Parathyroid adenoma (tissue), 2 donors: ENCODE results near the gene VAPA.

ENCODE experiments used
- H2AFZ ChIP-seq: fragments of 300-600 bp; sonication (generic); one replicate; pipeline ENCODE4 v1.7.0; 2017; ENCODE audit warnings: antibody characterized with exemption, mild to moderate bottlenecking
- H3K27ac ChIP-seq: fragments of 300-600 bp; sonication (generic); one replicate; pipeline ENCODE4 v1.7.0; 2017
- H3K27me3 ChIP-seq: fragments of 300-600 bp; sonication (generic); one replicate; pipeline ENCODE4 v1.7.0; 2017; ENCODE audit warnings: low read length; ENCODE audit not compliant: control insufficient read depth, insufficient read depth
- H3K36me3 ChIP-seq: fragments of 300-600 bp; sonication (generic); one replicate; pipeline ENCODE4 v1.7.0; 2017; ENCODE audit warnings: low read length; ENCODE audit not compliant: control insufficient read depth, insufficient read depth
- H3K4me1 ChIP-seq: fragments of 300-600 bp; sonication (generic); one replicate; pipeline ENCODE4 v1.7.0; 2017; ENCODE audit warnings: control low read depth
- H3K4me2 ChIP-seq: fragments of 300-600 bp; sonication (generic); one replicate; pipeline ENCODE4 v1.7.0; 2017; ENCODE audit warnings: low read length
- H3K4me3 ChIP-seq: fragments of 300-600 bp; sonication (generic); one replicate; pipeline ENCODE4 v1.7.0; 2017; ENCODE audit warnings: low read depth, low read length
- H3K79me2 ChIP-seq: fragments of 300-600 bp; sonication (generic); one replicate; pipeline ENCODE4 v1.7.0; 2017; ENCODE audit warnings: control low read depth
- H3K9ac ChIP-seq: fragments of 300-600 bp; sonication (generic); one replicate; pipeline ENCODE4 v1.7.0; 2017; ENCODE audit warnings: mild to moderate bottlenecking
- H3K9me3 ChIP-seq: fragments of 300-600 bp; sonication (generic); one replicate; pipeline ENCODE4 v1.7.0; 2017; ENCODE audit warnings: low read length; ENCODE audit not compliant: control insufficient read depth
- CTCF ChIP-seq: fragments of 300-600 bp; sonication (generic); IDR thresholded peaks from one replicate; pipeline ENCODE4 v1.7.0; 2017; ENCODE audit warnings: antibody characterized with exemption, mild to moderate bottlenecking
- donor health status: primary hyperparathyroidism.

Gene VAPA

DNA sequence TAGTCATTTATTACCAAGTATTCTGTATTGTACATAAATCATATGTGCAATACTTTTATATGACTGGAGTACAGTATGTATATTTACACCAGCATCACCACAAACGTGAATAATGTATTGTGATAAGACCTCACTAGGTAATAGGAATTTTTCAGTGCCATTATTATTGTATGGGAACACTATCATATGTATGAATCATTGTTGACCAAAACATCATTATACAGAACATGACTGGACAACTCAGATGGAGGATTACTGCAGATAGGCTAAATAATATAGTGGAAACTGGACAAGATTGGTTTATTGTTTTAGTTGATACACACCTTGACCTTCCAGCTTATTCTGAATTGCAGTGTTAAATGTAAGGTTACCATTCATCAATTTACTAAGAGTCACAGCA, 33.4 kb downstream of the VAPA start:
- Histone ChIP-seq H3K9me3 (no peaks in the 10 kb centered on the region), H2AFZ (no peak overlapping the region), H3K36me3 (no peaks in the 10 kb centered on the region), H3K4me3 (no peak overlapping the region), H3K27ac (no peak overlapping the region), H3K4me2 (no peak overlapping the region), H3K4me1 (no peaks in the 10 kb centered on the region), H3K9ac (no peak overlapping the region), H3K79me2 (peaks cover 26% of the 10 kb centered on the region), H3K27me3 (no peaks in the 10 kb centered on the region)
- no peak for TF ChIP-seq CTCF

GRCh38 chr18:9949315-9949714, 35.5 kb downstream of the VAPA start:
- peaks cover 7% of the 10 kb centered on the region for H3K4me1 ChIP-seq
- no peak overlapping the region for H3K27ac ChIP-seq
- no peaks in the 10 kb centered on the region for H3K36me3 ChIP-seq

GRCh38 chr18:9949861-9950260, 36.0 kb downstream of the VAPA start:
- no peak overlapping the region for H3K4me2 ChIP-seq
- peaks cover 18% of the 10 kb centered on the region for H3K79me2 ChIP-seq
- H3K36me3 ChIP-seq, result no peaks in the 10 kb centered on the region
- no peak overlapping the region for H2AFZ ChIP-seq
- H3K27me3 ChIP-seq, result no peaks in the 10 kb centered on the region
- H3K4me1 ChIP-seq, result peaks cover 7% of the 10 kb centered on the region
- no peak for TF ChIP-seq CTCF
- no peak overlapping the region for H3K4me3 ChIP-seq
- H3K9ac ChIP-seq, result no peak overlapping the region
- no peaks in the 10 kb centered on the region for H3K9me3 ChIP-seq
- no peak overlapping the region for H3K27ac ChIP-seq

More at GRCh38 chr18:9949315-9949714, 35.5 kb downstream of the VAPA start:
- Histone ChIP-seq H2AFZ (no peak overlapping the region), H3K27me3 (no peaks in the 10 kb centered on the region), H3K4me2 (no peak overlapping the region), H3K4me3 (no peak overlapping the region), H3K9me3 (no peaks in the 10 kb centered on the region), H3K9ac (no peak overlapping the region), H3K79me2 (peaks cover 24% of the 10 kb centered on the region)
- no peak for TF ChIP-seq CTCF

GRCh38 chr18:9950289-9951016, 36.6 kb downstream of the VAPA start:
- H3K4me3 ChIP-seq, result no peak overlapping the region

More at GRCh38 chr18:9950289-9951016, 36.6 kb downstream of the VAPA start:
- Histone ChIP-seq H3K36me3 (no peaks in the 10 kb centered on the region), H3K4me2 (no peak overlapping the region), H3K79me2 (peaks cover 17% of the 10 kb centered on the region), H3K27me3 (no peaks in the 10 kb centered on the region), H3K4me1 (peaks cover 7% of the 10 kb centered on the region), H2AFZ (no peak overlapping the region), H3K9ac (no peak overlapping the region), H3K9me3 (no peaks in the 10 kb centered on the region), H3K27ac (no peak overlapping the region)
- TF ChIP-seq CTCF, result no peak
